Urinary bladder (tissue), 4 donors: ENCODE results near the gene PLXNC1. TPM values are rescaled to one million over a fixed set of nuclear protein-coding genes. Genes with fewer than 3 reads are reported as not detected.
A peak's percentile ranks its signal among the peaks of the same experiment; 100 is the strongest.

Experiments
- DNase-seq: peaks from one replicate; pipeline ENCODE4 v3.0.0-alpha.2; 2015; ENCODE audit errors: extremely low spot score
- H3K27ac ChIP-seq: one replicate; pipeline ENCODE4 v1.5.1; 2013; ENCODE audit warnings: low read depth, mild to moderate bottlenecking, moderate library complexity
- H3K36me3 ChIP-seq: one replicate; pipeline ENCODE4 v1.6.1; 2013; ENCODE audit warnings: mild to moderate bottlenecking, moderate library complexity; ENCODE audit not compliant: insufficient read depth
- H3K4me1 ChIP-seq: one replicate; pipeline ENCODE4 v1.6.1; 2013; ENCODE audit warnings: mild to moderate bottlenecking, moderate library complexity; ENCODE audit not compliant: insufficient read depth
- H3K4me3 ChIP-seq: one replicate; pipeline ENCODE4 v1.5.1; 2013; ENCODE audit warnings: low read depth, low read length
- WGBS: extraction: QIAGEN DNeasy Blood & Tissue Kit; methylation state at CpG from one replicate; pipeline ENCODE4 v1.1.7; 2013; 5-methylcytosine and 5-hydroxymethylcytosine counted together
- polyA plus RNA-seq: library from polyadenylated mRNA; stranded (reverse); fragments of 200-250 nt; gene quantifications from one replicate; pipeline ENCODE4 v1.2.3, GENCODE V29; 2013
- total RNA-seq: library from RNA; depleted of rRNA; stranded (reverse); fragments of >200 nt; gene quantifications from one replicate; pipeline ENCODE4 v1.2.3, GENCODE V29; 2014
- donor health status: healthy with polysubstance abuse.
- donor health status: healthy.

Gene PLXNC1
- total and polyA plus RNA-seq, 2 donors: 1.8 to 19.0 TPM

- DNase-seq: no peak
- 97% methylated on average over 3 of the region's 3 CpGs for WGBS
These were observed 124.9 kb downstream of the PLXNC1 start for GRCh38 chr12:94273272-94273671.

GRCh38 chr12:94276725-94277124 is 128.3 kb downstream of the PLXNC1 start:
- Histone ChIP-seq H3K36me3 (no peaks in the 10 kb centered on the region), H3K27ac (no peak overlapping the region), H3K4me1 (no peaks in the 10 kb centered on the region), H3K4me3 (no peak overlapping the region)
- no peak for DNase-seq
- WGBS: 94% methylated on average over 6 of the region's 6 CpGs

More at GRCh38 chr12:94273272-94273671, 124.9 kb downstream of the PLXNC1 start:
- H3K4me1 ChIP-seq: no peaks in the 10 kb centered on the region
- H3K27ac ChIP-seq: no peak overlapping the region
- H3K36me3 ChIP-seq: no peaks in the 10 kb centered on the region
- no peak overlapping the region for H3K4me3 ChIP-seq

- Histone ChIP-seq H3K4me1 (no peaks in the 10 kb centered on the region), H3K36me3 (no peaks in the 10 kb centered on the region), H3K4me3 (no peak overlapping the region), H3K27ac (no peak overlapping the region)
- DNase-seq: no peak
- WGBS: 91% methylated on average over 9 of the region's 9 CpGs
These were observed 129.1 kb downstream of the PLXNC1 start for GRCh38 chr12:94277426-94278000.

GRCh38 chr12:94280063-94280462 is 131.7 kb downstream of the PLXNC1 start:
- no peak overlapping the region for H3K4me3 ChIP-seq
- no peaks in the 10 kb centered on the region for H3K4me1 ChIP-seq
- DNase-seq: no peak
- no peak overlapping the region for H3K27ac ChIP-seq
- 95% methylated on average over 7 of the region's 7 CpGs for WGBS
- H3K36me3 ChIP-seq: no peaks in the 10 kb centered on the region

- no peak for DNase-seq
- Histone ChIP-seq H3K27ac (no peak overlapping the region), H3K4me3 (no peak overlapping the region), H3K36me3 (no peaks in the 10 kb centered on the region), H3K4me1 (no peaks in the 10 kb centered on the region)
- 71% methylated on average over 7 of the region's 7 CpGs for WGBS
These were observed 134.3 kb downstream of the PLXNC1 start for GRCh38 chr12:94282675-94283074.

GRCh38 chr12:94284046-94284445 is 135.7 kb downstream of the PLXNC1 start:
- WGBS: 100% methylated on average over 1 of the region's 1 CpG
- H3K36me3 ChIP-seq: no peaks in the 10 kb centered on the region
- no peaks in the 10 kb centered on the region for H3K4me1 ChIP-seq
- H3K27ac ChIP-seq: no peak overlapping the region
- H3K4me3 ChIP-seq: no peak overlapping the region
- DNase-seq: no peak

GRCh38 chr12:94284859-94285258 is 136.5 kb downstream of the PLXNC1 start:
- H3K36me3 ChIP-seq: no peaks in the 10 kb centered on the region
- no peak overlapping the region for H3K27ac ChIP-seq
- no peak overlapping the region for H3K4me3 ChIP-seq
- WGBS: 63% methylated on average over 2 of the region's 2 CpGs
- no peak for DNase-seq
- no peaks in the 10 kb centered on the region for H3K4me1 ChIP-seq

GRCh38 chr12:94285943-94286582 is 137.7 kb downstream of the PLXNC1 start:
- no peaks in the 10 kb centered on the region for H3K36me3 ChIP-seq
- no peak overlapping the region for H3K27ac ChIP-seq
- no peak overlapping the region for H3K4me3 ChIP-seq
- H3K4me1 ChIP-seq: no peaks in the 10 kb centered on the region
- 41% methylated on average over 8 of the region's 8 CpGs for WGBS
- no peak for DNase-seq

- no peak overlapping the region for H3K27ac ChIP-seq
- H3K36me3 ChIP-seq: no peaks in the 10 kb centered on the region
- H3K4me3 ChIP-seq: no peak overlapping the region
- 72% methylated on average over 4 of the region's 4 CpGs for WGBS
- DNase-seq: no peak
- H3K4me1 ChIP-seq: no peaks in the 10 kb centered on the region
These were observed 138.3 kb downstream of the PLXNC1 start for GRCh38 chr12:94286583-94287244.

GRCh38 chr12:94287245-94287628 is 138.9 kb downstream of the PLXNC1 start:
- H3K4me1 ChIP-seq: no peaks in the 10 kb centered on the region
- no peaks in the 10 kb centered on the region for H3K36me3 ChIP-seq
- WGBS: 85% methylated on average over 10 of the region's 10 CpGs
- no peak overlapping the region for H3K27ac ChIP-seq
- no peak overlapping the region for H3K4me3 ChIP-seq
- DNase-seq: no peak

- 19% methylated on average over 13 of the region's 13 CpGs for WGBS
- Histone ChIP-seq H3K4me3 (no peak overlapping the region), H3K27ac (no peak overlapping the region), H3K4me1 (no peaks in the 10 kb centered on the region), H3K36me3 (no peaks in the 10 kb centered on the region)
- peak; percentile 60 for DNase-seq
These were observed 141.3 kb downstream of the PLXNC1 start for GRCh38 chr12:94289461-94290312.

GRCh38 chr12:94290353-94290752 is 142.0 kb downstream of the PLXNC1 start:
- Histone ChIP-seq H3K36me3 (no peaks in the 10 kb centered on the region), H3K4me3 (no peak overlapping the region), H3K4me1 (no peaks in the 10 kb centered on the region), H3K27ac (no peak overlapping the region)
- whole genome bisulfite sequencing: 55% methylated on average over 4 of the region's 4 CpGs
- DNase-seq: no peak

- H3K4me1 ChIP-seq: no peaks in the 10 kb centered on the region
- no peak overlapping the region for H3K27ac ChIP-seq
- H3K4me3 ChIP-seq: no peak overlapping the region
- no peak for DNase-seq
- WGBS: 95% methylated on average over 6 of the region's 6 CpGs
- H3K36me3 ChIP-seq: no peaks in the 10 kb centered on the region
These were observed 148.8 kb downstream of the PLXNC1 start for GRCh38 chr12:94297096-94297699.
